ENCODE results near the gene SEZ6L.

GRCh38 chr22:26265909-26266308 lies 96.6 kb downstream of the SEZ6L start:
- TF ChIP-seq CTCF (IDR thresholded peaks at IDR 0.05 in 4 of 5, conservative IDR thresholded peaks at IDR 0.05 in 1 of 5) (no peak), POLR2A (IDR thresholded peaks at IDR 0.05) (no peak)
